Kidney (tissue), 14 donors: ENCODE measurements around the gene MED7. TPM values are rescaled to one million over a fixed set of nuclear protein-coding genes. Genes with fewer than 3 reads are reported as not detected.

ENCODE experiments used
- DNase-seq, 5 donors: peaks; one replicate each; pipeline ENCODE4 v3.0.0-alpha.2; 2013 to 2020
- FAIRE-seq: peaks from 2 replicates; lab custom pipeline; 2012; peaks lifted over from hg19 to GRCh38; lab: Jason Lieb, UNC
- H3K27ac ChIP-seq, 2 donors: one replicate each; pipeline ENCODE4 v1.7.0; 2013; ENCODE audit warnings: low read depth in 2 of 2, low read length in 2 of 2, inconsistent platforms in 1 of 2
- H3K27me3 ChIP-seq: one replicate; pipeline ENCODE4 v1.7.1; 2013; ENCODE audit warnings: low read length, inconsistent platforms; ENCODE audit not compliant: control insufficient read depth, insufficient read depth
- H3K36me3 ChIP-seq, 3 donors: one replicate each; pipeline versions ENCODE4 v1.7.0 to v1.7.1; 2013; ENCODE audit warnings: low read length in 3 of 3, control low read depth in 1 of 3, inconsistent platforms in 1 of 3; ENCODE audit not compliant: insufficient read depth in 3 of 3, control insufficient read depth in 2 of 3
- H3K4me1 ChIP-seq, 3 donors: one replicate each; pipeline versions ENCODE4 v1.7.0 to v1.7.1; 2013; ENCODE audit warnings: low read length in 3 of 3, inconsistent platforms in 1 of 3, low read depth in 1 of 3; ENCODE audit not compliant: control insufficient read depth in 2 of 3, insufficient read depth in 2 of 3
- H3K4me3 ChIP-seq, 3 donors: one replicate each; pipeline versions ENCODE4 v1.7.0 to v1.8.1; 2013; ENCODE audit warnings: low read length in 3 of 3, control low read depth in 1 of 3, inconsistent platforms in 1 of 3
- H3K9ac ChIP-seq, 3 donors: one replicate each; pipeline versions ENCODE4 v1.7.0 to v1.7.1; 2013; ENCODE audit warnings: low read length in 3 of 3, control low read depth in 1 of 3, inconsistent platforms in 1 of 3
- H3K9me3 ChIP-seq, 3 donors: one replicate each; pipeline versions ENCODE4 v1.7.0 to v1.7.1; 2013; ENCODE audit warnings: low read length in 3 of 3, control low read depth in 1 of 3, inconsistent platforms in 1 of 3; ENCODE audit not compliant: control insufficient read depth in 2 of 3, insufficient read depth in 1 of 3
- intact Hi-C: fragments of 100-400 bp; cut with DNase I; formaldehyde crosslinking; loops from one replicate; pipeline ENCODE4 v1.11.1; 2022
- polyA plus RNA-seq: library from polyadenylated mRNA; stranded (reverse); fragments of 350-450 nt; fragmentation: Illumina TruSeq; extraction: RNeasy Lipid Tissue Mini Kit (QIAGEN cat#74804); gene quantifications from one replicate; pipeline ENCODE4 v1.2.3, GENCODE V29; 2014; ENCODE audit warnings: low read depth, low replicate concordance; ENCODE audit not compliant: insufficient read depth
- total RNA-seq: library from RNA; stranded (reverse); fragmentation: NEBNext Ultra II Directional; extraction: Animal tissue kit (Norgen Biotek cat#: 25700); gene quantifications from one replicate; pipeline ENCODE4 v1.2.1, GENCODE V29; 2021
- TF ChIP-seq, protein P1 (sequence below): IDR thresholded peaks from 3 replicates; pipeline ENCODE4 v1.5.1; 2012; ENCODE audit warnings: mild to moderate bottlenecking, moderate library complexity, borderline replicate concordance; ENCODE audit not compliant: insufficient read depth; ENCODE audit errors: extremely low read depth
- donor health status: control.
- donor health status: control.
- donor health status: control.
- donor health status: control.
- donor health status: control.
- donor health status: DM: yes; HTN: yes; CAD: no.
- donor health status: Normal renal cell carcinoma (clear cell type).

The MED7 gene
- total and polyA plus RNA-seq, 2 donors from 2014 or later, result 18.2 to 28.6 TPM

- Histone ChIP-seq H3K27me3 (no peaks in the 10 kb centered on the region), H3K9me3 (no peaks in the 10 kb centered on the region), H3K27ac (peak overlapping the region; percentile 14 to 47), H3K4me3 (peak overlapping the region in 2 of 3 donors; percentile 45 to 55), H3K36me3 (no peaks in the 10 kb centered on the region), H3K9ac (no peak overlapping the region), H3K4me1 (peaks cover 0 to 8% (median 2%) of the 10 kb centered on the region in 3 donors)
- intact Hi-C loops, result no loop called here
- no peak for DNase-seq
- FAIRE-seq, result no peak
- TF ChIP-seq, protein P1, sequence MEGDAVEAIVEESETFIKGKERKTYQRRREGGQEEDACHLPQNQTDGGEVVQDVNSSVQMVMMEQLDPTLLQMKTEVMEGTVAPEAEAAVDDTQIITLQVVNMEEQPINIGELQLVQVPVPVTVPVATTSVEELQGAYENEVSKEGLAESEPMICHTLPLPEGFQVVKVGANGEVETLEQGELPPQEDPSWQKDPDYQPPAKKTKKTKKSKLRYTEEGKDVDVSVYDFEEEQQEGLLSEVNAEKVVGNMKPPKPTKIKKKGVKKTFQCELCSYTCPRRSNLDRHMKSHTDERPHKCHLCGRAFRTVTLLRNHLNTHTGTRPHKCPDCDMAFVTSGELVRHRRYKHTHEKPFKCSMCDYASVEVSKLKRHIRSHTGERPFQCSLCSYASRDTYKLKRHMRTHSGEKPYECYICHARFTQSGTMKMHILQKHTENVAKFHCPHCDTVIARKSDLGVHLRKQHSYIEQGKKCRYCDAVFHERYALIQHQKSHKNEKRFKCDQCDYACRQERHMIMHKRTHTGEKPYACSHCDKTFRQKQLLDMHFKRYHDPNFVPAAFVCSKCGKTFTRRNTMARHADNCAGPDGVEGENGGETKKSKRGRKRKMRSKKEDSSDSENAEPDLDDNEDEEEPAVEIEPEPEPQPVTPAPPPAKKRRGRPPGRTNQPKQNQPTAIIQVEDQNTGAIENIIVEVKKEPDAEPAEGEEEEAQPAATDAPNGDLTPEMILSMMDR, result no peak
These were observed 35.8 kb downstream of the MED7 start for GRCh38 chr5:157106630-157107461.

GRCh38 chr5:157100140-157100679 is 42.5 kb downstream of the MED7 start:
- H3K27ac ChIP-seq, result peak overlapping the region in 1 of 2 donors; percentile 7
- H3K4me1 ChIP-seq, result peaks cover 0 to 8% (median 0%) of the 10 kb centered on the region in 3 donors
- H3K4me3 ChIP-seq, result no peak overlapping the region
- DNase-seq, result no peak
- no peak overlapping the region for H3K9ac ChIP-seq
- no peaks in the 10 kb centered on the region for H3K27me3 ChIP-seq
- no peaks in the 10 kb centered on the region for H3K36me3 ChIP-seq
- TF ChIP-seq, protein P1, result no peak
- no peaks in the 10 kb centered on the region for H3K9me3 ChIP-seq
- no peak for FAIRE-seq
- intact Hi-C loops, result no loop called here

DNA sequence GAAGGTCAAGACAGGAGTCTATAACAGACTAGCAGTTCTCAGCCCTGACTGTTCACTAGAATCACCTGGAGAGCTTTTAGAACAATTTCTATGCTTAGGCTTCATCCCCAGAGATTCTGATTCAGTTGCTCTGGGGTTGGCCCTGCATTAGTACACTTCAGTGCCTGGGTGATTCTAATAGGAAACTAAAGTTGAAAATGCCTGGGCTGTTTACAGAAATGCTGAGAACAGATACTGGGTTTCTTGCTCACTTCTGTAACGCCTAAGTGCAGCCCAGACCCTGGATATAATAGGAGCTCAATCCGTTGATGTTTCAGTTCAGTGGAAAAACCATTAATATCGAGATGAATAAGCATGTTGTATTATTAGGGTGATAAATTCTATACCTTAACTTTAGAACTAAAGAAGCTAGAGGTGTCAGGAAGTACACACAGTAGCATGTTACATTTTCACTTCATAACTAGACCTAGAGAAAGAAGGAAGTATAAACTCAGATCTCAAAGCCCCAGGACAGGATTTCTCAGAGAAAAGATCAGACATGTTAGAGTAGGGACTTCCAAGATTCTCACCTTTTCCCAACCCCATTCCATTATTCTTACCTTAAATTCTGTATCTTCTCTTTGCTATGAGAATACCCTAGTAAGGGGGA is 54.2 kb downstream of the MED7 start:
- intact Hi-C loops, result no loop called here
- no peak overlapping the region for H3K4me3 ChIP-seq
- H3K36me3 ChIP-seq, result no peaks in the 10 kb centered on the region
- H3K9ac ChIP-seq, result no peak overlapping the region
- FAIRE-seq, result no peak
- no peak overlapping the region for H3K27ac ChIP-seq
- TF ChIP-seq, protein P1, result no peak
- no peaks in the 10 kb centered on the region for H3K9me3 ChIP-seq
- DNase-seq, result no peak
- no peaks in the 10 kb centered on the region for H3K27me3 ChIP-seq
- H3K4me1 ChIP-seq, result no peaks in the 10 kb centered on the region

Other genes with a start within 250 kb of the MED7 start
- 8.0 TPM for gene TIMD4, start 179.6 kb downstream of the MED7 start, total RNA-seq
- gene TIMD4, start 179.6 kb downstream of the MED7 start, polyA plus RNA-seq, result 2.3 TPM
- 114 TPM for gene HAVCR1, start 83.7 kb downstream of the MED7 start, total RNA-seq
- gene HAVCR1, start 83.7 kb downstream of the MED7 start, polyA plus RNA-seq, result 0.65 TPM
- 14.6 TPM for gene HAVCR2, start 33.8 kb downstream of the MED7 start, total RNA-seq
- 17.5 TPM for gene HAVCR2, start 33.8 kb downstream of the MED7 start, polyA plus RNA-seq
- gene GARIN3, start 23.4 kb upstream of the MED7 start, total RNA-seq, result not detected
- not detected for gene GARIN3, start 23.4 kb upstream of the MED7 start, polyA plus RNA-seq
- 14.0 TPM for gene ITK, start 38.0 kb upstream of the MED7 start, total RNA-seq
- gene ITK, start 38.0 kb upstream of the MED7 start, polyA plus RNA-seq, result 0.11 TPM
- 128 TPM for gene CYFIP2, start 123.3 kb upstream of the MED7 start, total RNA-seq
- gene CYFIP2, start 123.3 kb upstream of the MED7 start, polyA plus RNA-seq, result 217 TPM